ENCODE results near the gene DYNLRB1. TPM values are rescaled to one million over a fixed set of nuclear protein-coding genes. Genes with fewer than 3 reads are reported as not detected.

DYNLRB1 gene
- total RNA-seq, 1 donor from 2014 or later = 161 TPM

DNA sequence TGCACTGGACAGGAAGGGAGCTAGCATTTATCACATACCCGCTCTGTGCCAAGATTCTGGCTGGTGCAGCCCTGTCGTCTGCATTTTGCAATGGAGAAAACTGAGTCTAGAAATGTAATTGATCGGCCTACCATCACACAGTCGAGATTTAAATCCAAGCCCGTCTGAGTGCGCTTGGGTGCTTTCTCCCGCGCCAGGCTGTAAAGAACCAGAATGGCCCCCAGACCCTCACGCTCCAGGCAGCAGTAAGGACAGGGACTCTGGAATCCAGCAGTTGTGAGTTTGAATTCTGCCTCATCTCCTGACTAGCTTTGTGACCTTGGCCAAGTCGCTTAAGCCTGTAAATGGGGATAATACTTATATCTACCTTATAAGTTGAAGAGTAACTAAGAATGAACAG, 10.8 kb downstream of the DYNLRB1 start:
- TF ChIP-seq, protein P1, sequence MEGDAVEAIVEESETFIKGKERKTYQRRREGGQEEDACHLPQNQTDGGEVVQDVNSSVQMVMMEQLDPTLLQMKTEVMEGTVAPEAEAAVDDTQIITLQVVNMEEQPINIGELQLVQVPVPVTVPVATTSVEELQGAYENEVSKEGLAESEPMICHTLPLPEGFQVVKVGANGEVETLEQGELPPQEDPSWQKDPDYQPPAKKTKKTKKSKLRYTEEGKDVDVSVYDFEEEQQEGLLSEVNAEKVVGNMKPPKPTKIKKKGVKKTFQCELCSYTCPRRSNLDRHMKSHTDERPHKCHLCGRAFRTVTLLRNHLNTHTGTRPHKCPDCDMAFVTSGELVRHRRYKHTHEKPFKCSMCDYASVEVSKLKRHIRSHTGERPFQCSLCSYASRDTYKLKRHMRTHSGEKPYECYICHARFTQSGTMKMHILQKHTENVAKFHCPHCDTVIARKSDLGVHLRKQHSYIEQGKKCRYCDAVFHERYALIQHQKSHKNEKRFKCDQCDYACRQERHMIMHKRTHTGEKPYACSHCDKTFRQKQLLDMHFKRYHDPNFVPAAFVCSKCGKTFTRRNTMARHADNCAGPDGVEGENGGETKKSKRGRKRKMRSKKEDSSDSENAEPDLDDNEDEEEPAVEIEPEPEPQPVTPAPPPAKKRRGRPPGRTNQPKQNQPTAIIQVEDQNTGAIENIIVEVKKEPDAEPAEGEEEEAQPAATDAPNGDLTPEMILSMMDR (IDR thresholded peaks at IDR 0.05) = no peak
- DNase-seq (no peak), ATAC-seq (no peak)
- intact Hi-C loops (cut with DNase I) = no loop called here
- H3K27ac ChIP-seq = peak overlapping the region; percentile 64
- H3K36me3 ChIP-seq = peaks cover 61% of the 10 kb centered on the region
- no peaks in the 10 kb centered on the region for H3K27me3 ChIP-seq (ENCODE audit: low read depth)
- H3K4me1 ChIP-seq = peaks cover 70% of the 10 kb centered on the region
- no peaks in the 10 kb centered on the region for H3K9me3 ChIP-seq
- H3K4me3 ChIP-seq = no peak overlapping the region

DNA sequence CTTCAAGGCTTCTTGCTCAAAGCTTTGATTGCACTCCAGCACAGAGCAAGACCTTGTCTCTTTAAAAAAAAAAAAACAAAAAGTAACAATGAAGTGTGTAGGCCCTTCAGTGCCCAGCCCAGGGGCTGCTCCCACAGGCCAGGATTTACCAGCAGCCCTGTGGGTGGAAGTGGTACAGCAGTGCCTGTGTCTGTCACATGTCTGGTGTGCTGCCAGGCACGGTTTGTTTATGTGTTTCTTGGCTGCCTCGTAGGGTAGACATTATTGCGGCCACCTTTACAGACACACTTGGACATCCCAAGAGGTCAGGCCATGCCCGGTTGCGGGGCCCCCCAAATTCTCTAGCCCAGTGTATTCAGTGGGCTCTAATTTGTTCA, 12.7 kb downstream of the DYNLRB1 start:
- H3K27ac ChIP-seq = peak overlapping the region; percentile 34
- peaks cover 79% of the 10 kb centered on the region for H3K36me3 ChIP-seq
- intact Hi-C loops (cut with DNase I) = no loop called here
- H3K4me1 ChIP-seq = peaks cover 57% of the 10 kb centered on the region
- H3K4me3 ChIP-seq = no peak overlapping the region
- H3K9me3 ChIP-seq = no peaks in the 10 kb centered on the region
- DNase-seq = peak; percentile 81
- TF ChIP-seq, protein P1 (IDR thresholded peaks at IDR 0.05) = no peak
- peak; percentile 72 to 73 for ATAC-seq
- H3K27me3 ChIP-seq (ENCODE audit: low read depth) = no peaks in the 10 kb centered on the region

DNA sequence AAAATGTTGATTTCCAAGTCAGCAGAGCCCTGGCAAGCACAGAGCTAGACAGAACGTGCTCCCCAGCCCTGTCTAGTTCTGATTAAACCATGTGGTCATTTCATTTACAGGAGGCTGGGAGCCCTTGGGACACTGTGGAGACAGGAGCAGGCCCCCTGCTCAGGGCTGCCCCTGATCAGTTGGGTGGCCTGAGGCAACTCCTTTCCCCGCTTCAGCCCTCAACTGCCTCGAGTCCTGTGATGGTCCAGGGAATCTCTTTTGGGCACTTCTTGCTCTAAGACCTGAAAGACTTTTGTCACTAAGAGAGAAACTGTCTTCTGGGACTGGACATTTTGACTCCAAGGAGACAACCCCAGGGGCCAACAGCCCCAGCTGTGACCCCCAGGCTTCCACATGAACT, 13.5 kb downstream of the DYNLRB1 start:
- intact Hi-C loops (cut with DNase I) = no loop called here
- H3K27me3 ChIP-seq (ENCODE audit: low read depth) = no peaks in the 10 kb centered on the region
- ATAC-seq = no peak
- TF ChIP-seq, protein P1 (IDR thresholded peaks at IDR 0.05) = no peak
- H3K9me3 ChIP-seq = no peaks in the 10 kb centered on the region
- H3K36me3 ChIP-seq = peaks cover 82% of the 10 kb centered on the region
- H3K4me3 ChIP-seq = no peak overlapping the region
- no peak for DNase-seq
- H3K4me1 ChIP-seq = peaks cover 51% of the 10 kb centered on the region
- H3K27ac ChIP-seq = peak overlapping the region; percentile 34

DNA sequence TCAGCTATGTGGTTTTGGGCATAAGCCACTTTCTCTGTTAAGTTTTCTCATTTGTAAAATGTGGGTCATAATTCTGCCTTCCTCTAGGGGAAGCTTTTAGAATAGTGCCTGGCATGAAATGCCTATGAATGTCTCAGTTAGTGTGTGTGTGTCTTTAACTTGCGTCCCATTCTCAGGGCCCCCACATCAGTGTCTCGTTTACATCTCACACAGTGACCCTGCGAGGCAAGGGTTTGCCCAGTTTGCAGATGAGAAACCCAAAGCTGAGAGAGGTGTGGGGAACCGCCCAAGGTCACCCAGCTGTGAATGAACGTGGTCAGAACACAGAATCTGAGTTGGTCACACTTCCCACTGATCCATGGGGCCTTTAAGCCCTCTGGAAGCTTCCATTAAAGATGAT, 14.1 kb downstream of the DYNLRB1 start:
- H3K36me3 ChIP-seq = peaks cover 87% of the 10 kb centered on the region
- H3K27ac ChIP-seq = no peak overlapping the region
- peaks cover 46% of the 10 kb centered on the region for H3K4me1 ChIP-seq
- TF ChIP-seq, protein P1 (IDR thresholded peaks at IDR 0.05) = no peak
- DNase-seq (no peak), ATAC-seq (no peak)
- intact Hi-C loops (cut with DNase I) = no loop called here
- H3K9me3 ChIP-seq = no peaks in the 10 kb centered on the region
- no peak overlapping the region for H3K4me3 ChIP-seq
- no peaks in the 10 kb centered on the region for H3K27me3 ChIP-seq (ENCODE audit: low read depth)

DNA sequence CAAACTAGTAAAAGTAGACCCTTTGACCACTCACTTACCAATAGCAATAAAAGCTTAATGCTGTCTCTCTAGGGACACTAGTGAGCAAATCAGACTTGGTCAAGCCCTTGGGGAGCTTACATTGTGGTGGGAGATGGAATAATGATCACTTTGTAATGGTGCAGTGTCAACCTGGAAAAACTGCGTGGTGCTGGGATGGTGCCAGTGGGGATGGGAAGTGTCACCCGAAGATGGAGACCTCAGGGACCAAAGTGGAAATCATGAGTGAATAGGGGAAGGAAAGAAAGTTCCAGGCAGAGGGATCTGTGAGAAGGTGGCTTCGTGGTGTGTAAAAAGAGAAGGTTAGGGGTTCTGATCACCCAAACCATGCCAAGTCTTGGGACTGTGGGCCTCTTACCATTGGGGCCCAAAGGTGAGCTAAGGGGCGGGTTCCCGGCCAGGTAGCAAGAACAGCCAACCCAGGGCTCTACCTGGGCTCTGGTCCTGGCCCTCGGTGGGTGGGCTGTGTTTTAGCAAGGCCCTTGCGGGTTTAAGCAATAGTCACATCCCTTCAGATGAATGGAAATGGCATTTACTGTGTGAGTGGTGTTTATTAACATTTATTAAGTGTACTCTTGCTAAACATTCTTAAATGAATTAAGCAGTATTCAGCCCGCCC, 15.5 kb downstream of the DYNLRB1 start:
- Histone ChIP-seq H3K27ac (no peak overlapping the region), H3K36me3 (peaks cover 95% of the 10 kb centered on the region)

More for the DNA sequence above, 15.5 kb downstream of the DYNLRB1 start:
- TF ChIP-seq, protein P1 (IDR thresholded peaks at IDR 0.05) = no peak
- ATAC-seq (no peak), DNase-seq (no peak)
- no peaks in the 10 kb centered on the region for H3K9me3 ChIP-seq
- intact Hi-C loops (cut with DNase I) = no loop called here
- no peak overlapping the region for H3K4me3 ChIP-seq
- H3K4me1 ChIP-seq = peaks cover 32% of the 10 kb centered on the region
- no peaks in the 10 kb centered on the region for H3K27me3 ChIP-seq (ENCODE audit: low read depth)
